Measurements from ENCODE around the gene PLPP1.

- TF ChIP-seq CTCF (IDR thresholded peaks at IDR 0.05) (no peak), POLR2A (IDR thresholded peaks at IDR 0.05) (no peak)
These were observed 3.9 kb upstream of the PLPP1 start for GRCh38 chr5:55538661-55539060.

Data from right lobe of liver (tissue), 4 donors.